ENCODE data around the gene RGL1. TPM values are rescaled to one million over a fixed set of nuclear protein-coding genes. Genes with fewer than 3 reads are reported as not detected.
A peak's percentile ranks its signal among the peaks of the same experiment; 100 is the strongest.

Gene RGL1
- total and polyA plus RNA-seq, 2 donors (not counting 3 experiments of a cell fraction or from before 2014, with no cell fraction given): 19.8 to 35.3 TPM

DNA sequence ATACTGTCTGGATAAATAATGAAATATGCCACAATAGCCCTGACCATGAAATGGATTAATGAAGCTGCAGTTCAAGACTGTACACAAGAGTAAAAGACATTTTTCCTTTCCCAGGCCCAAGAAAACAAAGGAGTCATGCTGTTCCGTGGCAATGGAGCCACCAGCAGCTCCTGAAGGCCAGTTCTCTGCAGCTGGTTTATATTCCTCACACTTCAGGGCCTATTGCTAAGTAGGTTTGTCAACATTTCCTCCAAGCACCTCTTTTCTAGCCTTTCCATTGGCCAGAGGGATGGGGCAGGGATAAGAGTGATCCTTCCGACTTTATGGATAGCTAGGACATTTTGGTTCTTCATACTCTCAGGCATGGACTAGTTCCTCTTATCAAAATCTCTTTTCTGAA lies 24.2 kb upstream of the RGL1 start:
- ChIA-PET POLR2A (no interaction called here), CTCF (no interaction called here)
- no peak for TF ChIP-seq POLR2AphosphoS5 (IDR thresholded peaks at IDR 0.05; ENCODE audit: insufficient read depth, low read depth, low read length)
- no peak for TF ChIP-seq JUN (IDR thresholded peaks at IDR 0.05; ENCODE audit: borderline replicate concordance, insufficient read depth, insufficient read length, low read depth)
- TF ChIP-seq EZH2 (IDR thresholded peaks at IDR 0.05; ENCODE audit: borderline replicate concordance, low read depth, low read length, severe bottlenecking): no peak
- no peak for TF ChIP-seq FOS (IDR thresholded peaks at IDR 0.05; ENCODE audit: borderline replicate concordance, insufficient read depth, low read length)
- no peak for TF ChIP-seq GATA2 (IDR thresholded peaks at IDR 0.05; ENCODE audit: insufficient read depth, insufficient read length, low read depth, low read length)
- no peak for TF ChIP-seq MYC (IDR thresholded peaks at IDR 0.05; ENCODE audit: low read depth, low read length)
- Histone ChIP-seq H3K36me3 (ENCODE audit: control insufficient read depth in 2 of 2, extremely low read depth in 1 of 2, insufficient read depth in 2 of 2, low read length in 2 of 2) (no peaks in the 10 kb centered on the region), H3K79me2 (ENCODE audit: control insufficient read depth, insufficient read depth, low read length) (no peaks in the 10 kb centered on the region), H3K4me3 (replicated peaks in 1 of 3; ENCODE audit: insufficient read depth in 1 of 3, low read depth in 1 of 3, low read length in 3 of 3) (no peak overlapping the region), H3K27ac (ENCODE audit: insufficient read depth, low read depth, low read length) (no peak overlapping the region), H3K9me1 (replicated peaks; ENCODE audit: control insufficient read depth, extremely low read depth, insufficient read depth, low read length) (no peaks in the 10 kb centered on the region), H3K9ac (replicated peaks; ENCODE audit: extremely low read depth, insufficient read depth, low read length) (no peak overlapping the region), H3K4me1 (ENCODE audit: control insufficient read depth, extremely low read depth, insufficient read depth, low read length) (peaks cover 21% of the 10 kb centered on the region), H4K20me1 (replicated peaks; ENCODE audit: control insufficient read depth, extremely low read depth, insufficient read depth, low read length) (no peaks in the 10 kb centered on the region), H3K9me3 (replicated peaks; ENCODE audit: control insufficient read depth, insufficient read depth, low read length) (no peaks in the 10 kb centered on the region), H3K4me2 (ENCODE audit: insufficient read depth, low read length) (no peak overlapping the region), H2AFZ (ENCODE audit: low read depth, low read length) (no peak overlapping the region), H3K27me3 (ENCODE audit: control insufficient read depth in 2 of 2, insufficient read depth in 2 of 2, low read length in 2 of 2) (no peaks in the 10 kb centered on the region)
- BruUV-seq (replicated peaks): no TSS peak
- DNase-seq (ENCODE audit: low read depth, low spot score) (no peak), FAIRE-seq (no peak)
- dilution Hi-C loops (cut with MboI; ENCODE audit: extremely low pct_ligation_motif_present, low sequenced_read_pairs): no loop called here
- intact Hi-C loops (cut with micrococcal nuclease): no loop called here

DNA sequence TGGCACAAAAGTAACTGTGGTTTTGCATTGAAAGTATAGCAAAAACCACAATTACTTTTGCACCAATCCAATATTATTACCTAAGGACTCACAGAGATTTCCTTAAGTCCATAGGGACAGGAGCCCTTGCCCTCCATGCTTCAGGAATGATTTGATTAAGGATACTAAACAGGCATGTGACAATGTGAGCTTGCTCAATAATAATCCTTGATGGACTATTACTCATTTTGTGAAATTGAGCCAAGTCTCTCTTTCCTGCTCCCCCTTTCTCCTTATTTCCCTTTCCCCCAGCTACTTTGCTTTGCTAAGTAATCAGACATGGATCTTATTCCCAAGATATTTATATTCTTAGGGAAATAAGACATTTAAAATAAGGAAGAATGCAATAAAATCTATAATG lies 21.6 kb upstream of the RGL1 start:
- intact Hi-C loops (cut with micrococcal nuclease) (no loop called here), dilution Hi-C loops (cut with MboI; ENCODE audit: extremely low pct_ligation_motif_present, low sequenced_read_pairs) (no loop called here)
- Histone ChIP-seq H3K27me3 (ENCODE audit: control insufficient read depth in 2 of 2, insufficient read depth in 2 of 2, low read length in 2 of 2) (no peaks in the 10 kb centered on the region), H3K9me3 (replicated peaks; ENCODE audit: control insufficient read depth, insufficient read depth, low read length) (no peaks in the 10 kb centered on the region), H3K4me2 (ENCODE audit: insufficient read depth, low read length) (peak overlapping the region; percentile 21), H3K36me3 (ENCODE audit: control insufficient read depth in 2 of 2, extremely low read depth in 1 of 2, insufficient read depth in 2 of 2, low read length in 2 of 2) (no peaks in the 10 kb centered on the region), H3K9me1 (replicated peaks; ENCODE audit: control insufficient read depth, extremely low read depth, insufficient read depth, low read length) (no peaks in the 10 kb centered on the region), H3K79me2 (ENCODE audit: control insufficient read depth, insufficient read depth, low read length) (no peaks in the 10 kb centered on the region), H3K4me3 (replicated peaks in 1 of 3; ENCODE audit: insufficient read depth in 1 of 3, low read depth in 1 of 3, low read length in 3 of 3) (no peak overlapping the region), H4K20me1 (replicated peaks; ENCODE audit: control insufficient read depth, extremely low read depth, insufficient read depth, low read length) (no peaks in the 10 kb centered on the region), H2AFZ (ENCODE audit: low read depth, low read length) (no peak overlapping the region), H3K4me1 (ENCODE audit: control insufficient read depth, extremely low read depth, insufficient read depth, low read length) (peaks cover 21% of the 10 kb centered on the region), H3K27ac (ENCODE audit: insufficient read depth, low read depth, low read length) (no peak overlapping the region), H3K9ac (replicated peaks; ENCODE audit: extremely low read depth, insufficient read depth, low read length) (no peak overlapping the region)
- FAIRE-seq (peak; percentile 69), DNase-seq (ENCODE audit: low read depth, low spot score) (peak; percentile 86)
- TF ChIP-seq MYC (IDR thresholded peaks at IDR 0.05; ENCODE audit: low read depth, low read length): no peak
- TF ChIP-seq, protein P1, sequence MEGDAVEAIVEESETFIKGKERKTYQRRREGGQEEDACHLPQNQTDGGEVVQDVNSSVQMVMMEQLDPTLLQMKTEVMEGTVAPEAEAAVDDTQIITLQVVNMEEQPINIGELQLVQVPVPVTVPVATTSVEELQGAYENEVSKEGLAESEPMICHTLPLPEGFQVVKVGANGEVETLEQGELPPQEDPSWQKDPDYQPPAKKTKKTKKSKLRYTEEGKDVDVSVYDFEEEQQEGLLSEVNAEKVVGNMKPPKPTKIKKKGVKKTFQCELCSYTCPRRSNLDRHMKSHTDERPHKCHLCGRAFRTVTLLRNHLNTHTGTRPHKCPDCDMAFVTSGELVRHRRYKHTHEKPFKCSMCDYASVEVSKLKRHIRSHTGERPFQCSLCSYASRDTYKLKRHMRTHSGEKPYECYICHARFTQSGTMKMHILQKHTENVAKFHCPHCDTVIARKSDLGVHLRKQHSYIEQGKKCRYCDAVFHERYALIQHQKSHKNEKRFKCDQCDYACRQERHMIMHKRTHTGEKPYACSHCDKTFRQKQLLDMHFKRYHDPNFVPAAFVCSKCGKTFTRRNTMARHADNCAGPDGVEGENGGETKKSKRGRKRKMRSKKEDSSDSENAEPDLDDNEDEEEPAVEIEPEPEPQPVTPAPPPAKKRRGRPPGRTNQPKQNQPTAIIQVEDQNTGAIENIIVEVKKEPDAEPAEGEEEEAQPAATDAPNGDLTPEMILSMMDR (IDR thresholded peaks at IDR 0.05; ENCODE audit: extremely low read depth in 1 of 2, insufficient read depth in 1 of 2, low read depth in 1 of 2, low read length in 2 of 2): no peak
- peak; percentile 16 for TF ChIP-seq JUN (IDR thresholded peaks at IDR 0.05; ENCODE audit: borderline replicate concordance, insufficient read depth, insufficient read length, low read depth)
- TF ChIP-seq FOS (IDR thresholded peaks at IDR 0.05; ENCODE audit: borderline replicate concordance, insufficient read depth, low read length): peak; percentile 35
- BruUV-seq (replicated peaks): no TSS peak
- ChIA-PET POLR2A (no interaction called here), CTCF (interaction anchor here (0.6 to 4.1 kb wide), 9 partner anchors 12 to 133 kb away, joined by 3 to 24 read pairs (median 4); no protein-coding TSS in a partner anchor)

Data from endothelial cell of umbilical vein (primary cell).